ACC112 (cell line): Measurements from ENCODE around the gene MXD3.

Experiments used
- H2AFZ ChIP-seq: fragments of 200-600 bp; sonication (generic); one replicate; pipeline ENCODE4 v1.6.0; 2017; ENCODE audit warnings: antibody characterized with exemption, low read length; ENCODE audit not compliant: unreplicated experiment
- H3K27ac ChIP-seq: fragments of 200-600 bp; sonication (generic); 2 replicates; pipeline ENCODE4 v1.5.1; 2014; ENCODE audit warnings: low read depth, mild to moderate bottlenecking, antibody characterized with exemption, low read length, moderate library complexity
- H3K27me3 ChIP-seq: fragments of 200-600 bp; sonication (generic); 2 replicates; pipeline ENCODE4 v1.6.1; 2014; ENCODE audit warnings: mild to moderate bottlenecking, antibody characterized with exemption, low read length, moderate library complexity, mixed read lengths; ENCODE audit not compliant: insufficient read depth
- H3K36me3 ChIP-seq: fragments of 200-600 bp; sonication (generic); 2 replicates; pipeline ENCODE4 v1.6.1; 2016; ENCODE audit warnings: mild to moderate bottlenecking, antibody characterized with exemption, low read length, moderate library complexity, mixed read lengths; ENCODE audit not compliant: insufficient read depth
- H3K4me1 ChIP-seq: fragments of 200-600 bp; sonication (generic); one replicate; pipeline ENCODE4 v1.6.1; 2016; ENCODE audit warnings: low read length, mixed read lengths; ENCODE audit not compliant: insufficient read depth, unreplicated experiment, control insufficient read depth
- H3K4me3 ChIP-seq: fragments of 200-600 bp; sonication (generic); 2 replicates; pipeline ENCODE4 v1.5.1; 2014; ENCODE audit warnings: mild to moderate bottlenecking, low read depth, low read length
- H3K79me2 ChIP-seq: fragments of 200-600 bp; sonication (generic); one replicate; pipeline ENCODE4 v1.6.0; 2016; ENCODE audit warnings: low read length; ENCODE audit not compliant: control insufficient read depth, unreplicated experiment, insufficient read depth

The MXD3 gene

DNA sequence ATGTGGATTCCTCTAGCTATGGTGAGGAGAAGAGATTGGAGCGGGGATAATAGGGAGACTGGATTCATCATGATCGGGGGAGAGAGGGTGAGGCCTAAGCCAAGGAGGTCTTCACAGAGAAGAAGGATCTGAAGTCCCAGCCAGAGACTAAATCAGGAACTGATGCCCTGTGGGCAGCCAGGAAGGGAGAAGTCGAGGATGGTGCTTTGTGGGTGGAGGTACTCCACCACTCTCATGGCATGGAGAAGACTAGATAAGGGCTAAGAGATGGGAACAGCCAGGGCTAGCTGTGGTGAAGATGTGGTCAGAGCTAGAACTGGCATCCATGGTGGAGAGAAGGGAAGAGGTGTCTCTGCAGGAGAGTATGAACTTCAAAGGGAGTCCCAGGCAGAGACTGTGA, 43.0 kb upstream of the MXD3 start:
- H3K36me3 ChIP-seq: no peaks in the 10 kb centered on the region
- no peaks in the 10 kb centered on the region for H3K27me3 ChIP-seq
- peaks cover 17% of the 10 kb centered on the region for H3K79me2 ChIP-seq
- peaks cover 11% of the 10 kb centered on the region for H3K4me1 ChIP-seq
- H3K27ac ChIP-seq: no peak overlapping the region
- H3K4me3 ChIP-seq: no peak overlapping the region
- no peak overlapping the region for H2AFZ ChIP-seq

DNA sequence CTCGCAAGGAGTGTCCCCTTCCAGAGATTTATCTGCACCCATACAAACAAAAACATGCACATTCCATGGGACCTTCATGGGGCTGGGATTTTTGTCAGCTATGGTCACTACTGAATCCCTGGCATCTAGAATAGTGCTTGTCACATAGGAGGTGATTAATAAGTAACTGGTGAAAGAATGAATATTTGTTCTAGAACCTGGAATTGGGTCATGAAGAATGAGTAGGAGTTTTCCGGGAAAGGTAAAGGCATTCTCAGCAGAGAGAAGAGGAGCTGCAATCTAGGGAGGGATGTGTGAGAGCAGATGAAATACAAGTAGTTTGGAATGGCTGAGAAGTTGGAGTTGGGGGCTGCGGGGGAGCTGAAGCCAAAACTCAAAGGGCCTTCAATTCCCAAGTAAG, 42.6 kb upstream of the MXD3 start:
- Histone ChIP-seq H3K27ac (no peak overlapping the region), H3K4me1 (peaks cover 15% of the 10 kb centered on the region)

DNA sequence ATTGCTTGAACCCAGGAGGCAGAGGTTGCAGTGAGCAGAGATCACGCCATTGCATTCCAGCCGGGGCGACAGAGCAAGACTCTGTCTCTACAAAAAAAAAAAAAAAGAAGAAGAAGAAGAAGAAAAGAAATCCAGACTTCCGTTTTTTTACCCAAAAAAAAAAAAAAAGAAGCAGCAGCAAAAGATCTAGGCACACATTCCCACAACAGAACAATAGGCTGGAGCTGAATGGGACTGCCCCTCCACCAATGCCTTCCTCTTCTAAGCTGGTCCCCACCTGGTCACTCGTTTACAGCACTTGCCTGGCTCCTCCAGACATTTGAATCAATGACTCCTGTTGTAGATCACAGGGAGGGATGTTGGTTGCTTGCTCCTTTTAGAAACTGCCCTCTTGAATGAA, 41.4 kb upstream of the MXD3 start:
- peaks cover 30% of the 10 kb centered on the region for H3K79me2 ChIP-seq
- no peak overlapping the region for H2AFZ ChIP-seq
- no peaks in the 10 kb centered on the region for H3K36me3 ChIP-seq

More for the DNA sequence above, 42.6 kb upstream of the MXD3 start:
- Histone ChIP-seq H2AFZ (no peak overlapping the region), H3K4me3 (no peak overlapping the region), H3K36me3 (no peaks in the 10 kb centered on the region), H3K27me3 (no peaks in the 10 kb centered on the region), H3K79me2 (peaks cover 22% of the 10 kb centered on the region)

DNA sequence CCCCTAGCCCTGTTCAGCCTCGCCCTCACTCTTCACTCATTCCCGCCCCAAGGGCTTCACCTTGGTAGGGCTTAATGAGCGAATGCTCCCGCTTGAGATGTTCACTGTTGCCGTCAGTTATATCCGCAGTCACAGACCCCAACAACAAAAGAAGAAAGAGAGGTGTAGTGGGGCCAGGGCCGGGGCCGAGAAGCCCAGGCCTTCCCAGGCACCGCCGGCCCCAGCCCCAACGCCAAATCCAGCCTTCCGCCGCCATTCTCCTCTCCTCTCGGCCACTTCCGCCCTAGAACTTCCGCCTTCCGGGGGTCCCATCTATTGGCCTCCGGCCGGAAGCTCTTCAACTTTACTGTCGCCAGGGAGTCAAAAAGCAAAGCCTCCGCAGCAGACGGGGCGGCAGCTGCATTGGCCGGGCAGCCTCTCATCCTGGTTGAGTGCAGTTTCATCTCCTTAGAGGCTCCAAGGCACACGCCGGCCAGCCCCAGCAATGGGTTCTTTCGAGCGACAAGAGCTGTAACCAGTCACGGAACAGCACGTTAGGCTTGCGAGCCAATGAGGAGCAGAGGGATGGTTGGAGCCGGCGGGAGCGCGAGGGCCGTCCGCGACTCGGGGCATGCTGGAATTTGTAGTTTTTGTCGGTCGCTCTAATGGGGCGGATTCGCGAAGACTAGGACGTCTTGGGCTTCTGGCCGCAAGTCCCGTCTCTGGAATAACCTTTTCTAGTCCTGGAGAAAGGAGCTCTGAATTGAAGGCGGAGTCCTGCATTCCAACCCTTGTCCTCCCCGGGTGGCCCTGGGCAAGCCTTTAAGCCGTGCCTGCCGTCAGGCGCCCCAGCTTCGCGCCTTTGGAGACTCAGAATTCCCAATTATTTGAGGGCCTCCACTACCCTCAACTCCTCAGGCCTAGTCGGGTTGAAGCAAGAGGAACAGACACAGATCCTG, 40.0 kb upstream of the MXD3 start, which contains the start of gene LMAN2:
Gene LMAN2 (minus strand): TSS at position 277 of the 938 bp plus-strand sequence. CDS start 21 bp downstream, at position 256.
- peaks cover 15% of the 10 kb centered on the region for H3K4me1 ChIP-seq
- H3K79me2 ChIP-seq: peaks cover 44% of the 10 kb centered on the region
- no peaks in the 10 kb centered on the region for H3K27me3 ChIP-seq
- H3K27ac ChIP-seq: peak within 1 kb of the TSS; percentile 86
- H3K36me3 ChIP-seq: peaks cover 4% of the 10 kb centered on the region; the same call in 1 of the 2 replicates
- peak within 1 kb of the TSS; percentile 95 for H2AFZ ChIP-seq
- peak within 1 kb of the TSS; percentile 98 for H3K4me3 ChIP-seq

More for the DNA sequence above, 41.4 kb upstream of the MXD3 start:
- Histone ChIP-seq H3K27me3 (no peaks in the 10 kb centered on the region), H3K4me1 (peaks cover 15% of the 10 kb centered on the region), H3K4me3 (no peak overlapping the region), H3K27ac (no peak overlapping the region)

DNA sequence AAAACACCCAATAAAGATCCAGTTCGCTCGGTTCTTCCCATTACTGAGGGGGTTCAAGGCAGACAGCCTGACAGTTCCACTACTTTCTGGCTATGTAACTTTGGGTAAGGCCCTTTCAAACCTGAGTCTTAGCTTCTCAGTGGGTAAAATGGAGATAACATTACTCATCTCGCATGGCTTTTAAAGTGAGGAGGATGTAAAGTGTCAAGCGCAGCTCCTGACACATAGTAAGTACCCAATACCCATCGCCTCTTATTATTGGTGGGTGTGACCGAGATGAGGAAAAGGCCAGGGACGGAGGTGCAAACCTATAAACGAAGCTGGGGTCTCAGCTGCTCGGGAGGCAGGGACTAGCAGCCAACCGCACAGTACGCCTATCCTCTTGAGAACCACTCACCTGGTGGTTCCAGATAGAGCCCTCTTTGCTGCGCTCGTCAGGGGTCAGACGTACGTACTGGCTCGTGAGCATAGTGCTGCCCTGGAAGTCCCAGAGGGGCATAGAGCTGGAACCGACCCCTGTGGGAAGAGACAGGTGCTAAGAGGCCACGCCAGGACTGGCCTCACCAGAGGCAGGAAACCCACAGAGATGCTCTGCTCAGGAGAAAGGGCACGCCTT, 39.2 kb upstream of the MXD3 start:
- peaks cover 15% of the 10 kb centered on the region for H3K4me1 ChIP-seq
- H3K79me2 ChIP-seq: peaks cover 52% of the 10 kb centered on the region
- peak overlapping the region; percentile 95 for H2AFZ ChIP-seq
- peak overlapping the region; percentile 86 for H3K27ac ChIP-seq
- peaks cover 4% of the 10 kb centered on the region; the same call in 1 of the 2 replicates for H3K36me3 ChIP-seq
- peak overlapping the region; percentile 98 for H3K4me3 ChIP-seq
- H3K27me3 ChIP-seq: no peaks in the 10 kb centered on the region

DNA sequence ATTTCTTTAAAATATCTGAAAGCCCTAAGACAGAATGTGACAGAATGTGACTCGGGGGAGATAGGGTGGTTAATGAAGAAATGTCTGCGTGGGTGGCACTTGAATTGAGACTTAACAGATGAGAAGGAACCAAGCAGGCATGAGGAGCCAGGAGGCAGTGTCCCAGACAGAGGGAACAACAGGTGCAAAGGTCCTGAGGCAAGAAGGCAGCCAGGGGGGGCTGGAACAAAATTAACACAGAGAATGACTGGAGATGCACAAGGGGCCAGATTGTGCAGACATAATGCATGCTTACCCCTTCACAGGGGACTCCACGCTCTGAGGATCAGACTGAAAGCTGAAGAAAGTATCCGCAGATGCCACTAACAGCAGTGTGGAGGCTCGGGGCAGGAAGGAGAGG, 38.1 kb upstream of the MXD3 start:
- Histone ChIP-seq H3K27me3 (no peaks in the 10 kb centered on the region), H3K4me3 (peak overlapping the region; percentile 98), H3K79me2 (peaks cover 59% of the 10 kb centered on the region)

DNA sequence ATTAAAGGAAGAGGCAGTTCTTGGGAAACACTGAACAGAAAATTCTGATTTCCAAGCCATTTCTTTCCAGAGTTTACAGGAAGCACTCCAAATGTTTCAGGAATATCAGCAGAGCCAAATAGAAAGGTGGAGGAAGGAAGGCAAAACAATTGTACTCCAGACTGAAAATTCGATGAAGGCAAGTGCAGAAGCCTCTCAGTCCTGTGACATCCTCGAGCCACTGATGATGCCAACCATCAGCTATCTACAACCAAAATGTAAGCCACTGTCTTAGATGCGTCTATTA, 37.6 kb upstream of the MXD3 start:
- H3K36me3 ChIP-seq: peaks cover 4% of the 10 kb centered on the region; the same call in 1 of the 2 replicates
- H3K4me3 ChIP-seq: peak overlapping the region; percentile 98; the same call in 1 of the 2 replicates
- no peaks in the 10 kb centered on the region for H3K27me3 ChIP-seq
- peaks cover 15% of the 10 kb centered on the region for H3K4me1 ChIP-seq
- peaks cover 60% of the 10 kb centered on the region for H3K79me2 ChIP-seq
- no peak overlapping the region for H2AFZ ChIP-seq
- no peak overlapping the region for H3K27ac ChIP-seq

More for the DNA sequence above, 38.1 kb upstream of the MXD3 start:
- Histone ChIP-seq H3K27ac (no peak overlapping the region), H3K36me3 (peaks cover 4% of the 10 kb centered on the region; the same call in 1 of the 2 replicates), H3K4me1 (peaks cover 15% of the 10 kb centered on the region), H2AFZ (no peak overlapping the region)

DNA sequence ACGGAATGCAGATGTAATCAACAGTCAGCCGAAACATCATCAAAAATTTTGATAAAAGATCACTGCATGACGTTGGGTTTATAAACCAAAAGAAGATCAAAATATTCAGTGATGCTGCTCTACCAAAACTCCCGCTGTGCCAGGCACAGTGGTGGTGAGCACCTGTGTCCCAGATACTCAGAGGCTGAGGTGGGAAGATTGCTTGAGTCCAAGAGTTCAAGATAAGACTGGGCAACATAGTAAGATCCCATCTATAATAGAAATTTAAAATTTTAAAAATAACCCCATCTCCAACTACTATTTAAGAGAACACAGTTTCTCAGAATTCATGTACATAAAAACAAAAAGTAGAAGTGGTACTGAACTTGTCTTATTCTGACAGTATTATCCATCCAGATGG, 36.0 kb upstream of the MXD3 start:
- Histone ChIP-seq H2AFZ (no peak overlapping the region), H3K27me3 (no peaks in the 10 kb centered on the region), H3K36me3 (peaks cover 4% of the 10 kb centered on the region; the same call in 1 of the 2 replicates), H3K4me1 (peaks cover 15% of the 10 kb centered on the region), H3K4me3 (no peak overlapping the region), H3K27ac (no peak overlapping the region), H3K79me2 (peaks cover 66% of the 10 kb centered on the region)

DNA sequence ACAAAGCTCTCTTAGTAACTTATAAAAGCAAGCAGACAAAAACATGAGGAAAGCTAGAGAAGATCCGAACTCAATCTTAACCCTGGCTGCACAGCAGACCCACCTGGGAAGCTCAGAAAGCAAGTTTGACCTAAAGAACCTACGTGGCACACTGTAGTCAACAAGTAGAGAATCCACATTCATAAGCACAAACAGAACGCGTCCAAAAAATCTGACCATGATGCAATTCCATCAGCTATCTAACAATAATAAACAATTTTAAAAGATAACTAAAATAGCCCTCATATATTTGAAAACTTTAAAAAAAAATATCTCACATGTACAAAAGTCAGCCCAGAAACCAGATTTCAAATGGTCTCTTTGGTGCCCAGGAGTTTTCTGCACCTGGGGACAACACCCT, 35.1 kb upstream of the MXD3 start:
- H3K4me1 ChIP-seq: peaks cover 15% of the 10 kb centered on the region
- no peak overlapping the region for H3K27ac ChIP-seq
- no peaks in the 10 kb centered on the region for H3K27me3 ChIP-seq
- peaks cover 4% of the 10 kb centered on the region; the same call in 1 of the 2 replicates for H3K36me3 ChIP-seq
- H3K4me3 ChIP-seq: no peak overlapping the region
- peaks cover 66% of the 10 kb centered on the region for H3K79me2 ChIP-seq
- no peak overlapping the region for H2AFZ ChIP-seq

DNA sequence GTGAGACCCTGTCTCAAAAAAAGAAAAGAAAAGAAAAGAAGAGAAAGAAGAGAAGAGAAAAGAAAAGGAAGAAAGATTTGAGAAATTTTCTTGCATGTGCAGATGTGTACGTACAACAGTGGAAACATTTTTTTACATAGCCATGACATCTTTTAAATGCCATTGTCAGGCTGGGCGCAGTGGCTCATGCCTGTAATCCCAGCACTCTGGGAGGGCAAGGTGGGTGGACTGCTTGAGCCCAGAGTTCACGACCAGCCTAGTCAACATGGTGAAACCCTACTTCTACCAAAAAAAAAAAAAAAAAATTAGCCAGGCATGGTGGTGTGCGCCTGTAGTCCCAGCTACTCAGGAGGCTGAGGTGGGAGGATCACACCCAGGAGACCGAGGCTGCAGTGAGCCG, 33.2 kb upstream of the MXD3 start:
- Histone ChIP-seq H3K4me1 (peaks cover 5% of the 10 kb centered on the region), H3K4me3 (no peak overlapping the region), H3K27me3 (no peaks in the 10 kb centered on the region), H3K27ac (no peak overlapping the region), H3K79me2 (peaks cover 51% of the 10 kb centered on the region), H3K36me3 (peaks cover 4% of the 10 kb centered on the region; the same call in 1 of the 2 replicates), H2AFZ (no peak overlapping the region)
